Measurements from ENCODE around the gene SAA2. TPM values are rescaled to one million over a fixed set of nuclear protein-coding genes. Genes with fewer than 3 reads are reported as not detected.
"Not testable (repeated sequence)": the region's sequence is repeated elsewhere in the genome, so short reads cannot be mapped to it uniquely, and the experiment has no call there.

The SAA2 gene
- total and polyA plus RNA-seq, 2 donors (not counting 1 experiment from before 2014, with no cell fraction given): not detected

DNA sequence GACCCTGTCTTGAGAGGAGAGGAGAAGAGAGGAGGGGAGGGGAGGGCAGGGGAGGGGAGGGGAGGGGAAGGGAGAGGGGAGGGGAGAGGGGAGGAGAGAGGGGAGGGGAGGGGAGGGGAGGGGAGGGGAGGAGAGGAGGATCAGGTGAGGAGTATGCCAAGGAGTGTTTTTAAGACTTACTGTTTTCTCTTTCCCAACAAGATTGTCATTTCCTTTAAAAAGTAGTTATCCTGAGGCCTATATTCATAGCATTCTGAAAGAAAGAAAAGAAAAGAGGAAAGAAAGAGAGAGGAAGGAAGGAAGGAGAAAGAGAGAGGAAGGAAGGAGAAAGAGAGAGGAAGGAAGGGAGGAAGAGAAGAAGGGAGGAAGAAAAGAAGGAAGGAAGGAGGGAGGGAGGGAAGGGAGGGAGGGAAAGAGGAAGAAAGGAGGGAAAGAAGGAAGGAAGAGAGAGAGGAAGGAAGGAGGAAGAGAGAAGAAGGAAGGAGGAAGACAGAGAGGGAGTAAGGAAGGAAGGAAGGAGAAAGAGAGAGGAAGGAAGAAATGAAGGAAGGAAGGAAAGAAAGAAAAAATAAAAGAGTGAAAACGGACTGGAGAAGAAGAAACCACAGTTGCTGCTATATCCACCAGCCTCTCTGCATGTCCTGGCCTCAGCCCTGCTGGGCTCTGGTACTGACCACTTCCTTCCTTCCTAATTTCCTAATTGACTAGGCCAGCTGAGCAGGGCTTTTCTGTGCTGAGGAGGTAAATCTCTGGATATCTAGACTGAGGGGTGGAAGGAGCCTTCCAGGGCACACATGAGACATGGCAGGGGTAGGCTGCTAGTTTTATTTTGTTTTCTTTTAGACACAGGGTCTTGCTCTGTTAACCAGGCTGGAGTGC is 16.4 kb upstream of the SAA2 start:
- Histone ChIP-seq H4K20me1 (ENCODE audit: control insufficient read depth, extremely low read depth, insufficient read depth, low read length) (no peaks in the 10 kb centered on the region), H3K4me2 (ENCODE audit: extremely low read depth, insufficient read depth, low read length) (no peak overlapping the region), H3K27me3 (ENCODE audit: control insufficient read depth, insufficient read depth, low read length) (peaks cover 2% of the 10 kb centered on the region), H3K36me3 (ENCODE audit: control insufficient read depth, insufficient read depth, low read length) (no peaks in the 10 kb centered on the region), H3K4me1 (ENCODE audit: control insufficient read depth, extremely low read depth, insufficient read depth, low read length) (no peaks in the 10 kb centered on the region), H3K9me3 (ENCODE audit: control insufficient read depth, insufficient read depth, low read depth, low read length) (no peaks in the 10 kb centered on the region), H3K79me2 (ENCODE audit: control insufficient read depth, insufficient read depth, low read length) (no peaks in the 10 kb centered on the region), H3K27ac (ENCODE audit: insufficient read depth, low read length) (no peak overlapping the region), H3K9ac (ENCODE audit: insufficient read depth, low read length) (no peak overlapping the region), H2AFZ (ENCODE audit: low read length) (no peak overlapping the region), H3K4me3 (replicated peaks in 1 of 4; ENCODE audit: control extremely low read depth in 1 of 4, insufficient read depth in 1 of 4, low read depth in 3 of 4, low read length in 4 of 4) (no peak overlapping the region)
- DNase-seq (ENCODE audit: low read depth in 2 of 2): no peak
- TF ChIP-seq, protein P1, sequence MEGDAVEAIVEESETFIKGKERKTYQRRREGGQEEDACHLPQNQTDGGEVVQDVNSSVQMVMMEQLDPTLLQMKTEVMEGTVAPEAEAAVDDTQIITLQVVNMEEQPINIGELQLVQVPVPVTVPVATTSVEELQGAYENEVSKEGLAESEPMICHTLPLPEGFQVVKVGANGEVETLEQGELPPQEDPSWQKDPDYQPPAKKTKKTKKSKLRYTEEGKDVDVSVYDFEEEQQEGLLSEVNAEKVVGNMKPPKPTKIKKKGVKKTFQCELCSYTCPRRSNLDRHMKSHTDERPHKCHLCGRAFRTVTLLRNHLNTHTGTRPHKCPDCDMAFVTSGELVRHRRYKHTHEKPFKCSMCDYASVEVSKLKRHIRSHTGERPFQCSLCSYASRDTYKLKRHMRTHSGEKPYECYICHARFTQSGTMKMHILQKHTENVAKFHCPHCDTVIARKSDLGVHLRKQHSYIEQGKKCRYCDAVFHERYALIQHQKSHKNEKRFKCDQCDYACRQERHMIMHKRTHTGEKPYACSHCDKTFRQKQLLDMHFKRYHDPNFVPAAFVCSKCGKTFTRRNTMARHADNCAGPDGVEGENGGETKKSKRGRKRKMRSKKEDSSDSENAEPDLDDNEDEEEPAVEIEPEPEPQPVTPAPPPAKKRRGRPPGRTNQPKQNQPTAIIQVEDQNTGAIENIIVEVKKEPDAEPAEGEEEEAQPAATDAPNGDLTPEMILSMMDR (conservative IDR thresholded peaks at IDR 0.05 in 1 of 2, IDR thresholded peaks at IDR 0.05 in 1 of 2; ENCODE audit: low read depth in 1 of 2, low read length in 2 of 2): no peak
- TF ChIP-seq EZH2 (IDR thresholded peaks at IDR 0.05; ENCODE audit: low read length, missing control alignments): no peak

DNA sequence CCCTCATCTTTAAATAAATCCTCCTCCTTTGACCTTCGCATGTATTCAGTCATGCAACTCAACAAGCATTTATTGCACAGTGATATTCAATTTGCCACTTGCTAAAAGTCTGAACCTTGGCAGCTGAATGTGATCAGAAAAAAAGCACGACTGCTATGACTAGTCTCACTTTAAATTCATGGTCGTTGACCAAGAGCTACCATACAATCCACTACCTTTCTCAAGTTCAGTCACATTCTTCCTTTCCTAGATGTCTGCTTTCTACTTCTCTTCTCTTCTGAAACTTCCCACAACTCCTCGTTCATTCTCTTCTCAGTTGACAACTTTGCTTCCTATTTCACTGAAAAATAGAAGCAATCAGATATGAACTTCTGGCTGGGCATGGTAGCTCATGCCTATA is 15.6 kb upstream of the SAA2 start:
- no peak for DNase-seq (ENCODE audit: low read depth in 2 of 2)
- Histone ChIP-seq H3K36me3 (ENCODE audit: control insufficient read depth, insufficient read depth, low read length) (no peaks in the 10 kb centered on the region), H3K4me3 (replicated peaks in 1 of 4; ENCODE audit: control extremely low read depth in 1 of 4, insufficient read depth in 1 of 4, low read depth in 3 of 4, low read length in 4 of 4) (no peak overlapping the region), H3K4me1 (ENCODE audit: control insufficient read depth, extremely low read depth, insufficient read depth, low read length) (no peaks in the 10 kb centered on the region), H3K4me2 (ENCODE audit: extremely low read depth, insufficient read depth, low read length) (no peak overlapping the region), H4K20me1 (ENCODE audit: control insufficient read depth, extremely low read depth, insufficient read depth, low read length) (no peaks in the 10 kb centered on the region), H3K27ac (ENCODE audit: insufficient read depth, low read length) (no peak overlapping the region), H3K9me3 (ENCODE audit: control insufficient read depth, insufficient read depth, low read depth, low read length) (no peaks in the 10 kb centered on the region), H3K27me3 (ENCODE audit: control insufficient read depth, insufficient read depth, low read length) (peaks cover 2% of the 10 kb centered on the region), H3K79me2 (ENCODE audit: control insufficient read depth, insufficient read depth, low read length) (no peaks in the 10 kb centered on the region), H3K9ac (ENCODE audit: insufficient read depth, low read length) (no peak overlapping the region), H2AFZ (ENCODE audit: low read length) (no peak overlapping the region)
- TF ChIP-seq, protein P1 (conservative IDR thresholded peaks at IDR 0.05 in 1 of 2, IDR thresholded peaks at IDR 0.05 in 1 of 2; ENCODE audit: low read depth in 1 of 2, low read length in 2 of 2): no peak
- no peak for TF ChIP-seq EZH2 (IDR thresholded peaks at IDR 0.05; ENCODE audit: low read length, missing control alignments)

DNA sequence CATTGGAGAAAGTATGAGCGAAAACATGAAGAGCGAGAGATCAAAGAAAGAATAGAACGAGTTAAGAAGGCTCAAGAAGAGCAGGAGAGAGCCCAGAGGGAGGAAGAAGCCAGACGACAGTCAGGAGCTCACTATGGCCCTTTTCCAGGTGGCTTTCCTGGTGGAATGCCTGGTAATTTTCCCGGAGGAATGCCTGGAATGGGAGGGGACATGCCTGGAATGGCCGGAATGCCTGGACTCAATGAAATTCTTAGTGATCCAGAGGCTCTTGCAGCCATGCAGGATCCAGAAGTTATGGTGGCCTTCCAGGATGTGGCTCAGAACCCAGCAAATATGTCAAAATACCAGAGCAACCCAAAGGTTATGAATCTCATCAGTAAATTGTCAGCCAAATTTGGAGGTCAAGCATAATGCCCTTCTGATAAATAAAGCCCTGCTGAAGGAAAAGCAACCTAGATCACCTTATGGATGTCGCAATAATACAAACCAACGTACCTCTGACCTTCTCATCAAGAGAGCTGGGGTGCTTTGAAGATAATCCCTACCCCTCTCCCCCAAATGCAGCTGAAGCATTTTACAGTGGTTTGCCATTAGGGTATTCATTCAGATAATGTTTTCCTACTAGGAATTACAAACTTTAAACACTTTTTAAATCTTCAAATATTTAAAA is 14.3 kb upstream of the SAA2 start:
- not testable (repeated sequence) for H3K36me3 ChIP-seq (ENCODE audit: control insufficient read depth, insufficient read depth, low read length); H3K9me3 ChIP-seq (ENCODE audit: control insufficient read depth, insufficient read depth, low read depth, low read length); H3K79me2 ChIP-seq (ENCODE audit: control insufficient read depth, insufficient read depth, low read length); H3K4me3 ChIP-seq (replicated peaks in 1 of 4; ENCODE audit: control extremely low read depth in 1 of 4, insufficient read depth in 1 of 4, low read depth in 3 of 4, low read length in 4 of 4); H3K4me2 ChIP-seq (ENCODE audit: extremely low read depth, insufficient read depth, low read length); H3K27ac ChIP-seq (ENCODE audit: insufficient read depth, low read length); H2AFZ ChIP-seq (ENCODE audit: low read length); H3K27me3 ChIP-seq (ENCODE audit: control insufficient read depth, insufficient read depth, low read length); H3K9ac ChIP-seq (ENCODE audit: insufficient read depth, low read length); H3K4me1 ChIP-seq (ENCODE audit: control insufficient read depth, extremely low read depth, insufficient read depth, low read length); H4K20me1 ChIP-seq (ENCODE audit: control insufficient read depth, extremely low read depth, insufficient read depth, low read length)
- peak in 1 of 2 donors; percentile 25 for DNase-seq (ENCODE audit: low read depth in 2 of 2)

All from fibroblast of lung (primary cell).